ENCODE data around the gene KCNH5.

The KCNH5 gene

DNA sequence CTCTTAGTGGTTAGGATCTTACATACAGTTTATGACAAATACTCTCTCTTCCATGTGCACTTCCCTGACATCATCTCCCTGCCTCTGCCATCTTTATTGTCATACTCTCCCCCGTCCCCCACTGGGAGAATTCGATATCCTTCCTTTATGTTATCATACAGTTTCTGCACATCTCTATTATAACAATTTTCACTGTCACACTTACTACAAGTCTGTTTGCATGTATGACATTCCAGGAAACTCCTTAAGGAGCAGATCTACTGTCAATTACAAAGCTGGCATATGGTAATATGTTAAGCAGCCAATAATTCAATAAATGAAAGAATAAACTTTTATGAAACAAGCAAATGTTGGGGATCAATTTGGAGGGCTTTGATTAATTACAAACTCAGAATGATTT is 91.1 kb downstream of the KCNH5 start:
- no peak overlapping the region for H3K27ac ChIP-seq (ENCODE audit: low read depth, low read length)
- no peaks in the 10 kb centered on the region for H3K9me2 ChIP-seq (replicated peaks; ENCODE audit: insufficient read depth, low read length)
- no peaks in the 10 kb centered on the region for H3K79me2 ChIP-seq (ENCODE audit: insufficient read depth, low read length)
- no peak overlapping the region for H3K9ac ChIP-seq (ENCODE audit: low read length)
- H3K4me2 ChIP-seq (ENCODE audit: low read depth, low read length, poor library complexity, severe bottlenecking) = no peak overlapping the region
- H3K36me3 ChIP-seq (ENCODE audit: low read length) = no peaks in the 10 kb centered on the region
- H3K27me3 ChIP-seq (ENCODE audit: low read length) = no peaks in the 10 kb centered on the region
- H3F3A ChIP-seq (ENCODE audit: insufficient read depth) = no peaks in the 10 kb centered on the region
- no peak overlapping the region for H3K4me3 ChIP-seq (ENCODE audit: insufficient read depth, low read length, poor library complexity, severe bottlenecking)
- H4K20me1 ChIP-seq (ENCODE audit: low read depth, low read length) = no peaks in the 10 kb centered on the region
- TF ChIP-seq EZH2phosphoT487 (conservative IDR thresholded peaks at IDR 0.05; ENCODE audit: low read length) (no peak), CTCF (IDR thresholded peaks at IDR 0.05; ENCODE audit: insufficient read depth, low read length, poor library complexity, severe bottlenecking) (no peak)
- no peaks in the 10 kb centered on the region for H3K9me3 ChIP-seq (ENCODE audit: insufficient read depth, low read length)
- no peak overlapping the region for H2AFZ ChIP-seq (ENCODE audit: low read depth, low read length, severe bottlenecking)

GRCh38 chr14:62952226-62952625 is 93.0 kb downstream of the KCNH5 start:
- Histone ChIP-seq H3K4me2 (ENCODE audit: low read depth, low read length, poor library complexity, severe bottlenecking) (no peak overlapping the region), H3F3A (ENCODE audit: insufficient read depth) (no peaks in the 10 kb centered on the region), H3K9me2 (replicated peaks; ENCODE audit: insufficient read depth, low read length) (no peaks in the 10 kb centered on the region), H3K36me3 (ENCODE audit: low read length) (no peaks in the 10 kb centered on the region), H3K27me3 (ENCODE audit: low read length) (no peaks in the 10 kb centered on the region), H4K20me1 (ENCODE audit: low read depth, low read length) (no peaks in the 10 kb centered on the region), H2AFZ (ENCODE audit: low read depth, low read length, severe bottlenecking) (no peak overlapping the region), H3K79me2 (ENCODE audit: insufficient read depth, low read length) (no peaks in the 10 kb centered on the region), H3K9me3 (ENCODE audit: insufficient read depth, low read length) (no peaks in the 10 kb centered on the region), H3K27ac (ENCODE audit: low read depth, low read length) (no peak overlapping the region), H3K4me3 (ENCODE audit: insufficient read depth, low read length, poor library complexity, severe bottlenecking) (no peak overlapping the region), H3K9ac (ENCODE audit: low read length) (no peak overlapping the region)
- TF ChIP-seq CTCF (IDR thresholded peaks at IDR 0.05; ENCODE audit: insufficient read depth, low read length, poor library complexity, severe bottlenecking) (no peak), EZH2phosphoT487 (conservative IDR thresholded peaks at IDR 0.05; ENCODE audit: low read length) (no peak)

DNA sequence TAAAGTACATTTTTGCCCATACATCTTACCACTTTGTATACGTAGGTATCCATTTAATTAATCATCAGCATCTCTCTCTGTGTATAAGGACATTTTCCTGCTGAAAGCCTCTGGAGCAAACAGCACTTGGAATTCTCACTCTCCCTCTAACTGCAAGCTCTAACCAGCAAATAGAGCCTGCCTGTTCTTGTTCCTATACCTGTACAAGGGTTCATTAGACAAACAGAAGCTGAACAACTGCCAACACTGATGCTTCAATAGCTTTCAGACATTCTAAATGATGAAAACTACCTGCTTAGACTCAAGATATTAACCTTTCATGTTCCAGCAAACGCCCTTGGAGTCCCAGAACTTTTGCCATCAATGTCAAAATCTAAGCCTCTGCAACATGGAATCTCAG is 98.0 kb downstream of the KCNH5 start:
- TF ChIP-seq CTCF (IDR thresholded peaks at IDR 0.05; ENCODE audit: insufficient read depth, low read length, poor library complexity, severe bottlenecking) (no peak), EZH2phosphoT487 (conservative IDR thresholded peaks at IDR 0.05; ENCODE audit: low read length) (no peak)
- H3K9me3 ChIP-seq (ENCODE audit: insufficient read depth, low read length) = no peaks in the 10 kb centered on the region

More for the DNA sequence above, 98.0 kb downstream of the KCNH5 start:
- Histone ChIP-seq H3K36me3 (ENCODE audit: low read length) (no peaks in the 10 kb centered on the region), H3K4me3 (ENCODE audit: insufficient read depth, low read length, poor library complexity, severe bottlenecking) (no peak overlapping the region), H3K79me2 (ENCODE audit: insufficient read depth, low read length) (no peaks in the 10 kb centered on the region), H3K9me2 (replicated peaks; ENCODE audit: insufficient read depth, low read length) (no peaks in the 10 kb centered on the region), H3K27ac (ENCODE audit: low read depth, low read length) (no peak overlapping the region), H3K9ac (ENCODE audit: low read length) (no peak overlapping the region), H3K27me3 (ENCODE audit: low read length) (no peaks in the 10 kb centered on the region), H3K4me2 (ENCODE audit: low read depth, low read length, poor library complexity, severe bottlenecking) (no peak overlapping the region), H3F3A (ENCODE audit: insufficient read depth) (no peaks in the 10 kb centered on the region), H4K20me1 (ENCODE audit: low read depth, low read length) (no peaks in the 10 kb centered on the region), H2AFZ (ENCODE audit: low read depth, low read length, severe bottlenecking) (no peak overlapping the region)
